ENCODE measurements around the gene GMPR2. TPM values are rescaled to one million over a fixed set of nuclear protein-coding genes. Genes with fewer than 3 reads are reported as not detected.
"Not testable (repeated sequence)": the region's sequence is repeated elsewhere in the genome, so short reads cannot be mapped to it uniquely, and the experiment has no call there.

The GMPR2 gene
- total and polyA plus RNA-seq, 10 donors = 42.2 to 85.6 (median 62.8) TPM

GRCh38 chr14:24241829-24242443 lies 9.2 kb downstream of the GMPR2 start:
- peak; percentile 99 for DNase-seq
- H3K4me3 ChIP-seq = peak overlapping the region; percentile 58 to 83 (median 68)
- no peaks in the 10 kb centered on the region for H3K9me3 ChIP-seq
- H3K27ac ChIP-seq = peak overlapping the region; percentile 97 to 100 (median 99)
- H3K36me3 ChIP-seq = peaks cover 3 to 47% (median 43%) of the 10 kb centered on the region in 6 donors
- TF ChIP-seq CTCF (IDR thresholded peaks at IDR 0.05 in 8 of 11, conservative IDR thresholded peaks at IDR 0.05 in 3 of 11) (peak; percentile 64 to 91 (median 86)), POLR2A (IDR thresholded peaks at IDR 0.05) (no peak)
- H3K4me1 ChIP-seq = peaks cover 39 to 78% (median 58%) of the 10 kb centered on the region in 6 donors
- WGBS, 5 donors = 2 to 8% (median 3%) methylated on average over 20 to 39 of the region's 39 CpGs
- intact Hi-C loops (cut with DNase I; ENCODE audit: low total_unique reads) = loop anchor here (2.0 kb wide), 1 partner anchor 57 kb away; the partner anchor contains the start of genes DHRS1 and NOP9
- no peaks in the 10 kb centered on the region for H3K27me3 ChIP-seq (replicated peaks in 1 of 7)

GRCh38 chr14:24243336-24243836 lies 10.7 kb downstream of the GMPR2 start:
- Histone ChIP-seq H3K4me1 (peaks cover 40 to 71% (median 53%) of the 10 kb centered on the region in 6 donors), H3K4me3 (peak overlapping the region; percentile 58 to 83 (median 68)), H3K27me3 (replicated peaks in 1 of 7) (no peaks in the 10 kb centered on the region), H3K36me3 (peaks cover 3 to 33% (median 28%) of the 10 kb centered on the region in 6 donors), H3K9me3 (no peaks in the 10 kb centered on the region), H3K27ac (peak overlapping the region; percentile 97 to 100 (median 99))
- TF ChIP-seq POLR2AphosphoS5 (IDR thresholded peaks at IDR 0.05) = no peak
- no peak for TF ChIP-seq CTCF (IDR thresholded peaks at IDR 0.05 in 8 of 11, conservative IDR thresholded peaks at IDR 0.05 in 3 of 11)
- TF ChIP-seq POLR2A (IDR thresholded peaks at IDR 0.05) = no peak
- intact Hi-C loops (cut with DNase I; ENCODE audit: low total_unique reads) = loop anchor here (2.0 kb wide), 1 partner anchor 55 kb away; the partner anchor contains the start of genes DHRS1 and NOP9
- 36 to 54% (median 37%) methylated on average over 10 of the region's 10 CpGs for WGBS, 5 donors
- DNase-seq = peak; percentile 81

GRCh38 chr14:24245350-24245749 lies 12.6 kb downstream of the GMPR2 start:
- H3K4me3 ChIP-seq; H3K27me3 ChIP-seq (replicated peaks in 1 of 7); DNase-seq; H3K27ac ChIP-seq; H3K9me3 ChIP-seq; intact Hi-C loops (cut with DNase I; ENCODE audit: low total_unique reads): not testable (repeated sequence)
- peaks cover 22 to 53% (median 34%) of the 10 kb centered on the region in 6 donors for H3K4me1 ChIP-seq
- WGBS, 5 donors = 95 to 97% (median 97%) methylated on average over 11 of the region's 11 CpGs
- H3K36me3 ChIP-seq = peaks cover 0 to 22% (median 9%) of the 10 kb centered on the region in 6 donors

- Histone ChIP-seq H3K27me3 (replicated peaks in 1 of 7) (no peaks in the 10 kb centered on the region), H3K27ac (peak overlapping the region; percentile 48 to 81 (median 76)), H3K4me1 (peaks cover 8 to 52% (median 23%) of the 10 kb centered on the region in 6 donors), H3K36me3 (peaks cover 0 to 9% (median 0%) of the 10 kb centered on the region in 6 donors), H3K9me3 (no peaks in the 10 kb centered on the region), H3K4me3 (peak overlapping the region in 1 of 8 donors; percentile 19)
- TF ChIP-seq POLR2A (IDR thresholded peaks at IDR 0.05) (no peak), CTCF (IDR thresholded peaks at IDR 0.05 in 8 of 11, conservative IDR thresholded peaks at IDR 0.05 in 3 of 11) (no peak), POLR2AphosphoS5 (IDR thresholded peaks at IDR 0.05) (no peak)
- DNase-seq = no peak
- WGBS, 5 donors = 75 to 87% (median 82%) methylated on average over 3 of the region's 3 CpGs
- intact Hi-C loops (cut with DNase I; ENCODE audit: low total_unique reads) = no loop called here
Observed at GRCh38 chr14:24246765-24247212, 14.1 kb downstream of the GMPR2 start.

Measured in spleen (tissue), 11 donors.